GM23338 (cell line): ENCODE measurements around the gene ACOXL. TPM values are rescaled to one million over a fixed set of nuclear protein-coding genes. Genes with fewer than 3 reads are reported as not detected.

Experiments
- ATAC-seq: fragments of 200-7000 bp; cut with Tn5 transposase; 3 replicates; pipeline ENCODE4 v1.9.1; 2020
- DNase-seq: peaks from one replicate; pipeline ENCODE4 v3.0.0-alpha.2; 2015; ENCODE audit warnings: low spot score
- H2AFZ ChIP-seq: fragments of 200-600 bp; sonication (generic); 2 replicates; pipeline ENCODE4 v1.8.0; 2016; ENCODE audit warnings: antibody characterized with exemption, mild to moderate bottlenecking, moderate library complexity
- H3F3A ChIP-seq: fragments of 200-600 bp; sonication (generic); replicated peaks from 2 replicates; pipeline ENCODE4 v1.8.0; 2017; ENCODE audit warnings: antibody characterized with exemption, mixed run types, low read depth
- H3K27ac ChIP-seq: fragments of 200-600 bp; sonication (generic); 2 replicates; pipeline ENCODE4 v1.6.1; 2016; ENCODE audit warnings: low read depth
- H3K27me3 ChIP-seq: fragments of 200-600 bp; sonication (generic); 2 replicates; pipeline ENCODE4 v1.8.0; 2016; ENCODE audit warnings: mild to moderate bottlenecking, mixed run types, moderate library complexity; ENCODE audit not compliant: insufficient read depth
- H3K36me3 ChIP-seq: fragments of 200-600 bp; sonication (generic); 2 replicates; pipeline ENCODE4 v1.8.0; 2016; ENCODE audit warnings: mild to moderate bottlenecking; ENCODE audit not compliant: insufficient read depth
- H3K4me1 ChIP-seq: fragments of 200-600 bp; sonication (generic); 2 replicates; pipeline ENCODE4 v1.8.0; 2016; ENCODE audit warnings: mild to moderate bottlenecking, moderate library complexity; ENCODE audit not compliant: insufficient read depth
- H3K4me2 ChIP-seq: fragments of 200-600 bp; sonication (generic); 2 replicates; pipeline ENCODE4 v1.7.1; 2017; ENCODE audit warnings: mixed run types
- H3K4me3 ChIP-seq: fragments of 200-600 bp; sonication (generic); 2 replicates; pipeline ENCODE4 v1.6.1; 2016; ENCODE audit warnings: mixed run types
- H3K79me2 ChIP-seq: fragments of 200-600 bp; sonication (generic); replicated peaks from 2 replicates; pipeline ENCODE4 v1.8.0; 2017; ENCODE audit warnings: mild to moderate bottlenecking; ENCODE audit not compliant: insufficient read depth
- H3K9me2 ChIP-seq: fragments of 200-600 bp; sonication (generic); 2 replicates; pipeline ENCODE4 v1.8.0; 2017; ENCODE audit not compliant: insufficient read depth
- H4K20me1 ChIP-seq: fragments of 200-600 bp; sonication (generic); replicated peaks from 2 replicates; pipeline ENCODE4 v1.8.0; 2017; ENCODE audit warnings: mild to moderate bottlenecking; ENCODE audit not compliant: insufficient read depth
- H3K27ac Mint-ChIP-seq: 2 replicates; pipeline ENCODE4 v1.8.0; 2020; ENCODE audit warnings: inconsistent platforms, mild to moderate bottlenecking, moderate library complexity, mixed read lengths
- H3K27me3 Mint-ChIP-seq: 3 replicates; pipeline ENCODE4 v1.8.0; 2022; ENCODE audit warnings: low read depth, mild to moderate bottlenecking, moderate library complexity, mixed read lengths, inconsistent platforms; ENCODE audit not compliant: insufficient read depth, poor library complexity
- H3K36me3 Mint-ChIP-seq: 3 replicates; pipeline ENCODE4 v1.8.0; 2021; ENCODE audit warnings: low read depth, mild to moderate bottlenecking, inconsistent platforms, moderate library complexity, mixed read lengths
- H3K4me1 Mint-ChIP-seq: 3 replicates; pipeline ENCODE4 v1.8.0; 2020; ENCODE audit warnings: mild to moderate bottlenecking, inconsistent platforms, mixed read lengths
- H3K4me3 Mint-ChIP-seq: 3 replicates; pipeline ENCODE4 v1.8.0; 2021; ENCODE audit warnings: moderate library complexity, mild to moderate bottlenecking, inconsistent platforms, mixed read lengths
- H3K9me3 Mint-ChIP-seq: 3 replicates; pipeline ENCODE4 v1.8.0; 2020; ENCODE audit warnings: moderate library complexity, mild to moderate bottlenecking, inconsistent platforms, mixed read lengths
- CREB1 ChIP-seq: fragments of 250-450 bp; sonication (Bioruptor Pico); IDR thresholded peaks from 2 replicates; pipeline ENCODE4 v1.5.0; 2020; ENCODE audit warnings: low read depth, mild to moderate bottlenecking, moderate library complexity
- EZH2 ChIP-seq: fragments of 200-600 bp; sonication (generic); IDR thresholded peaks from one replicate; pipeline ENCODE4 v1.8.0; 2017; ENCODE audit warnings: antibody characterized with exemption, mild to moderate bottlenecking, low read depth; ENCODE audit not compliant: unreplicated experiment
- EZH2phosphoT487 ChIP-seq: fragments of 200-600 bp; sonication (generic); IDR thresholded peaks from one replicate; pipeline ENCODE4 v1.8.1; 2018; ENCODE audit warnings: antibody characterized with exemption; ENCODE audit not compliant: unreplicated experiment
- JUNB ChIP-seq: IDR thresholded peaks from one replicate; pipeline ENCODE4 v1.6.1; 2016; ENCODE audit warnings: antibody characterized with exemption; ENCODE audit not compliant: unreplicated experiment
- NANOG ChIP-seq: IDR thresholded peaks from 2 replicates; pipeline ENCODE4 v1.6.1; 2016; ENCODE audit warnings: antibody characterized with exemption, borderline replicate concordance
- POLR2AphosphoS5 ChIP-seq: IDR thresholded peaks from 2 replicates; pipeline ENCODE4 v1.6.1; 2016; ENCODE audit warnings: antibody characterized with exemption, low read depth
- REST ChIP-seq: IDR thresholded peaks from one replicate; pipeline ENCODE4 v1.6.1; 2018; ENCODE audit warnings: antibody characterized with exemption; ENCODE audit not compliant: unreplicated experiment
- STAT1 ChIP-seq: IDR thresholded peaks from one replicate; pipeline ENCODE4 v1.6.1; 2016; ENCODE audit warnings: antibody characterized with exemption; ENCODE audit not compliant: unreplicated experiment
- ZNF114 ChIP-seq: fragments of 250-450 bp; sonication (Bioruptor Pico); IDR thresholded peaks from 2 replicates; pipeline ENCODE4 v1.5.0; 2020; ENCODE audit warnings: mild to moderate bottlenecking, moderate library complexity
- ZNF331 ChIP-seq: fragments of 250-450 bp; sonication (Bioruptor Pico); IDR thresholded peaks from 2 replicates; pipeline ENCODE4 v1.5.0; 2020; ENCODE audit warnings: low read depth, mild to moderate bottlenecking, moderate library complexity
- ZNF462 ChIP-seq: fragments of 250-450 bp; sonication (Bioruptor Pico); IDR thresholded peaks from 2 replicates; pipeline ENCODE4 v1.5.0; 2020; ENCODE audit warnings: mild to moderate bottlenecking, moderate library complexity
- polyA plus RNA-seq: library from polyadenylated mRNA; unstranded; fragments of >200 nt; fragmentation: Nextera tagmentation; extraction: Ambion mirVana; gene quantifications from 2 replicates; pipeline ENCODE4 v1.2.1, GENCODE V29; 2016
- total RNA-seq: library from RNA; depleted of rRNA; stranded (reverse); fragments of >200 nt; shearing (Covaris generic); gene quantifications from 2 replicates; pipeline ENCODE4 v1.2.3, GENCODE V29; 2014
- TF ChIP-seq, protein P1 (sequence below): IDR thresholded peaks from 2 replicates; pipeline ENCODE4 v1.6.1; 2016; ENCODE audit warnings: antibody characterized with exemption
- TF ChIP-seq, protein P2 (sequence below), 2 experiments: fragments of 200-600 bp in 1 of 2; sonication (generic) in 1 of 2; conservative IDR thresholded peaks; 2 replicates each; pipeline versions ENCODE4 v1.5.1 to v1.6.1; 2016 to 2017; ENCODE audit warnings: antibody characterized with exemption in 2 of 2, low read depth in 2 of 2, mild to moderate bottlenecking in 2 of 2, moderate library complexity in 1 of 2

The ACOXL gene
- total and polyA plus RNA-seq, 2 experiments from 2014 or later = 9.0 to 14.7 TPM

DNA sequence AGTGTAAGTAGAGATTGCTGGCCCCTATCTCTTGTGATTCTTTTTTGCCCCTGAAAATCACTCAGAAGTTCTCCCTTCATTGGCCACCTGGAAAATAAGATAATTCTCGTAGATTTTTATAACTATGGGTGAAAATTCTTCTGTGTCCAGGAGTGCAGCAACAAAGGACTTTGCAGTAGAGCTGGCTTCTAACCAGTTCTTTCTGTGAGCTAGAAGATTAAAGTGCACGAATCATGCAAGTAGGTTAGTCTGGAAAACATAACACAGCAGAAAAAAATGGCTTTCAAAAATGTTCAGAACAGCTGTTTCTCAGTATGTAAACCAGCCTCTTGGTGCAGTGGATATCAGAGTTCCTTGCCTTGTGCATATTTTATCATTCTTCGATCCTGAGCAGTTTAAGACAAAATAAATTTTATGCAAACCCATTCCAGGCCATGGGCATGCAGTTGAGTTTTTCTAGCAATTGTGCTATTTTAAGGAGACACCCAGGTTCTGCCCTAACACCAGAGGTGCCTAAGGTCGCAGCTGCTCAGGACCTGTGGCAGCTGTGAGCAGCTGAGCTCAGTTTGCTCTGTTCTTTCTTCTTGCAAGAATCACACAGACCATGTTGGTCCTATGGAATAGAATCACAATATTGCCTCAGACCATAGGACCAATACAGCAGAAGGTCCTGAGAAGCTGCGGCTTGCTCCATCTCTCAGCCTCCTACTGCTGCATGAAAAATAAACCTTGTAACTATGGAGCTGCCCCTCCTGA is 307.4 kb downstream of the ACOXL start:
- H3K36me3 ChIP-seq = no peaks in the 10 kb centered on the region
- no peaks in the 10 kb centered on the region for H3K4me1 ChIP-seq
- Mint-ChIP-seq H3K27ac (no peak overlapping the region), H3K4me3 (no peak overlapping the region), H3K4me1 (no peaks in the 10 kb centered on the region; the same call in 1 of the 3 replicates), H3K27me3 (peaks cover 5% of the 10 kb centered on the region), H3K9me3 (no peaks in the 10 kb centered on the region), H3K36me3 (peaks cover 3% of the 10 kb centered on the region; the same call in 1 of the 3 replicates)
- H3F3A ChIP-seq = no peaks in the 10 kb centered on the region
- DNase-seq (no peak), ATAC-seq (no peak)
- H3K4me2 ChIP-seq = no peak overlapping the region
- no peaks in the 10 kb centered on the region for H3K27me3 ChIP-seq
- H3K79me2 ChIP-seq = no peaks in the 10 kb centered on the region
- no peaks in the 10 kb centered on the region for H4K20me1 ChIP-seq
- no peak overlapping the region for H2AFZ ChIP-seq
- H3K27ac ChIP-seq = no peak overlapping the region
- no peak overlapping the region for H3K4me3 ChIP-seq
- TF ChIP-seq STAT1 (no peak), ZNF114 (CRISPR knock-in tag) (no peak), REST (no peak), ZNF462 (CRISPR knock-in tag) (no peak), POLR2AphosphoS5 (no peak), NANOG (no peak), EZH2phosphoT487 (no peak), JUNB (no peak), ZNF331 (no peak), CREB1 (CRISPR knock-in tag) (no peak), EZH2 (no peak)
- TF ChIP-seq, protein P1, sequence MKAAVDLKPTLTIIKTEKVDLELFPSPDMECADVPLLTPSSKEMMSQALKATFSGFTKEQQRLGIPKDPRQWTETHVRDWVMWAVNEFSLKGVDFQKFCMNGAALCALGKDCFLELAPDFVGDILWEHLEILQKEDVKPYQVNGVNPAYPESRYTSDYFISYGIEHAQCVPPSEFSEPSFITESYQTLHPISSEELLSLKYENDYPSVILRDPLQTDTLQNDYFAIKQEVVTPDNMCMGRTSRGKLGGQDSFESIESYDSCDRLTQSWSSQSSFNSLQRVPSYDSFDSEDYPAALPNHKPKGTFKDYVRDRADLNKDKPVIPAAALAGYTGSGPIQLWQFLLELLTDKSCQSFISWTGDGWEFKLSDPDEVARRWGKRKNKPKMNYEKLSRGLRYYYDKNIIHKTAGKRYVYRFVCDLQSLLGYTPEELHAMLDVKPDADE = no peak
- TF ChIP-seq, protein P2, sequence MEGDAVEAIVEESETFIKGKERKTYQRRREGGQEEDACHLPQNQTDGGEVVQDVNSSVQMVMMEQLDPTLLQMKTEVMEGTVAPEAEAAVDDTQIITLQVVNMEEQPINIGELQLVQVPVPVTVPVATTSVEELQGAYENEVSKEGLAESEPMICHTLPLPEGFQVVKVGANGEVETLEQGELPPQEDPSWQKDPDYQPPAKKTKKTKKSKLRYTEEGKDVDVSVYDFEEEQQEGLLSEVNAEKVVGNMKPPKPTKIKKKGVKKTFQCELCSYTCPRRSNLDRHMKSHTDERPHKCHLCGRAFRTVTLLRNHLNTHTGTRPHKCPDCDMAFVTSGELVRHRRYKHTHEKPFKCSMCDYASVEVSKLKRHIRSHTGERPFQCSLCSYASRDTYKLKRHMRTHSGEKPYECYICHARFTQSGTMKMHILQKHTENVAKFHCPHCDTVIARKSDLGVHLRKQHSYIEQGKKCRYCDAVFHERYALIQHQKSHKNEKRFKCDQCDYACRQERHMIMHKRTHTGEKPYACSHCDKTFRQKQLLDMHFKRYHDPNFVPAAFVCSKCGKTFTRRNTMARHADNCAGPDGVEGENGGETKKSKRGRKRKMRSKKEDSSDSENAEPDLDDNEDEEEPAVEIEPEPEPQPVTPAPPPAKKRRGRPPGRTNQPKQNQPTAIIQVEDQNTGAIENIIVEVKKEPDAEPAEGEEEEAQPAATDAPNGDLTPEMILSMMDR (conservative IDR thresholded peaks at IDR 0.05; ENCODE audit: low read depth in 2 of 2) = no peak
- H3K9me2 ChIP-seq = no peaks in the 10 kb centered on the region
